DMS 273 (cell line): Measurements from ENCODE around the gene DCAF7.

Experiments used
- DNase-seq: peaks from one replicate; lab custom pipeline; 2025; ENCODE audit not compliant: unreplicated experiment; lab: John Stamatoyannopoulos, UW

DCAF7 gene

DNA sequence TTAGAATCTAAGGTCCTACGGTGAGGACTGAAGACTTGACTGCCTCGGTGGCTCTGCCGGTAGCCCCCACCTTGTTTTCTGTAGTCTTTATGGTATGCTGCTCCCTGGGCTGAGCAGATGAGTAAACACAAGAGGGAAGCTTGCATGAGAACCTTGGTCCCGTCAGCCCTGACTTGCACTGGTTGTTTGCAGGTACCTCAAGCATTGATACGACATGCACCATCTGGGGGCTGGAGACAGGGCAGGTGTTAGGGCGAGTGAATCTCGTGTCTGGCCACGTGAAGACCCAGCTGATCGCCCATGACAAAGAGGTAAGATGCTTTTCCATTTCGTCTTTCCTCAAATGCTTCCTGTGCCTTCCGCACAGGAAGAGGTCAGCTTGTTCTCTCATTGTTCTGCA, 29.4 kb downstream of the DCAF7 start:
- DNase-seq, result no peak

DNA sequence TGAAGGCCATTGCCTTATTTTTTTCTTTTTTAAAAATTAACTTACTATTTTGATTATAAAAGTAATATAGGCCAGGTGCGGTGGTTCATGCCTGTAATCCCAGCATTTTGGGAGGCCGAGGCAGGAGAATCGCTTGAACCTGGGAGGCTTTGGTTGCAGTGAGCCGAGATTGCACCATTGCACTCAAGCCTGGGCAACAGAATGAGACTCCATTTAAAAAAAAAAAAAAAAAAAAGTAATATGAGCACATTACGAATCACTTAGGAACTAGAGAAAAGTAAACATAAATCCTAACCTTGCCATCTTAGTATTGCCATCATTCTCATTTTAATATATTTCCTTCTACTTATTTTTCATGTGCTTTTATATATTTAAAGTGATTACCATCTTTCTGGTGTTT, 37.5 kb downstream of the DCAF7 start:
- no peak for DNase-seq

- DNase-seq, result peak; percentile 56
Observed at GRCh38 chr17:63588797-63589196, 38.5 kb downstream of the DCAF7 start.

DNA sequence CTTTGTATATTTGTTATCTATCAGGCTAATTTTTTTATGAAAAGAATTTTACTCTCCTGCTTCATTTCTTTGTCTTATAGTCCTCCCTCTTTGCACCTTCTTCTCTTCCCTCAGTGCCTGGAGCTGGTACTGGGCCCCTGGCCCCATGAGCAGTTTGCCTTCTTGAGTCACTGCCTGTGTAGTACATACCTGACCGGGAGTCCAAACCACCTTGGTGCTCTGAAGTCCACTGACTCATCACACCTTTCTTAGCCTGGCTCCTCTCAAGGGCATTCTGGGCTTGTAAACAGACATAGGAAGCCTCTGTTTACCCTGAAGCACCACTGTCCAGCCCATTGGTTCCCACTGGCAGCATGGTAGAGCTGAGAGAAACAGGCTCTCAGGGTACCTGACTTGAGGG, 39.4 kb downstream of the DCAF7 start:
- no peak for DNase-seq

DNA sequence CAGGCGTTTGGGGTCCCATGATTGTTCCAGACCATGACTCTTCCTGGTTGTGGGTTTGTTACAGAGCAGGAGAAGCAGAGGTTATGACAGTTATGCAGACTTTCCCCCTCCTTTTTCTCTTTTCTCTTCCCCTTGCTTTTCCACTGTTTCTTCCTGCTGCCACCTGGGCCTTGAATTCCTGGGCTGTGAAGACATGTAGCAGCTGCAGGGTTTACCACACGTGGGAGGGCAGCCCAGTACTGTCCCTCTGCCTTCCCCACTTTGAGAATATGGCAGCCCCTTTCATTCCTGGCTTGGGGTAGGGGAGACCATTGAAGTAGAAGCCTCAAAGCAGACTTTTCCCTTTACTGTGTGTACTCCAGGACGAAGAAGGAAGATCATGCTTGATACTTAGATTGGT, 42.5 kb downstream of the DCAF7 start:
- no peak for DNase-seq

GRCh38 chr17:63595132-63595531, 44.9 kb downstream of the DCAF7 start:
- DNase-seq, result no peak

- no peak for DNase-seq
Observed at GRCh38 chr17:63596856-63597586, 46.7 kb downstream of the DCAF7 start.

DNA sequence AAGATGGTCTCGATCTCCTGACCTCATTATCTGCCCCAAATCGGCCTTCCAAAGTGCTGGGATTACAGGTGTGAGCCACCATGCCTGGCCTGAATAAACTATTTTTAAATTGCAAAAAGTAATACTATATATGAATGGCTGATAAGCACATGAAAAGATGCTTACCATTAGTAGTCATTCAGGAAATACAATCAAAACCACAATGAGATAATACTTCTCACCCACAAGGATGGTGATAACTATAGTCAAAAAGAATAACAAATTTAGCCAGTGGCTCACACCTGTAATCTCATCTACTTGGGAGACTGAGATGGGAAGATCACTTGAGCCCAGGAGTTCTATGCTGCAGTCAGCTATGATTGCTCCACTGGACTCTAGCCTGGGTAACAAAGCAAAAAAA, 48.0 kb downstream of the DCAF7 start:
- DNase-seq, result no peak

DNA sequence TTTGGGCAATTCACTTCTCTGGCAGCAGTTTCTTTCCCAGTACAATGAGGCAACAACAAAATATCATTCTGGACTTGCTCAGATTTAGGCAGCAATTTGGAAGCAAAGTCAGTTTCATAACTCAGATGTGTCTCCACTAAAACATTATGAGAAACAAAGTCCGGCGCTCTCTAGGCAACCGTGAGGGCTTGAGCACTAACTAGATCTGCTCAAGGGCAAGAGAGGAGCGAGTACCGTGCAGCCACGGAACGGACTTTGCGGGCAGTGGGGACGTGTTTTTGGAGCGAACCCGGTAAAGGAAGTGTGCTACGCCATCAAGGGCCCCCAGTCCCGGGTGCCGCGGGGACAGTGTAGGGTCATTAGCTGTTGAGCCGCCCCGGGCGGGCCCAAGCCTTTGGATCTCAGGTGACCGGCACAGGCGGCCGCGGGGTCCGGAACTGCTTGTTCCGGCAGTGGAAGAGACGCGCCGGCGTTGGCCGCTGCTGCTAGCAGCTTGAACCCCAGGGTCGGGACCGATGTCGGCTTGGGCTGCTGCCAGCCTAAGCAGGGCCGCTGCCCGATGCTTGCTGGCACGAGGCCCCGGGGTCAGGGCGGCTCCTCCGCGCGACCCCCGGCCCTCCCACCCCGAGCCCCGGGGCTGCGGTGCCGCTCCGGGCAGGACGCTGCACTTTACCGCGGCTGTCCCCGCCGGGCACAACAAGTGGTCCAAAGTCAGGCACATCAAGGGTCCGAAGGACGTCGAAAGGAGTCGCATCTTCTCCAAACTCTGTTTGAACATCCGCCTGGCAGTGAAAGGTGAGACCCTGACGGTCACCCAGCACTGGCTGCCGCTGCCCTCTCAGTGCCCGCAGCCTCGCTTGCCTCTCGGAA, 50.5 kb downstream of the DCAF7 start, which contains the start of gene TACO1:
Gene TACO1 (plus strand): TSS at position 327 of the 870 bp plus-strand sequence. CDS start 189 bp downstream, at position 516.
- DNase-seq, result peak; percentile 92

GRCh38 chr17:63601439-63602371, 51.4 kb downstream of the DCAF7 start:
- peak; percentile 56 for DNase-seq

DNA sequence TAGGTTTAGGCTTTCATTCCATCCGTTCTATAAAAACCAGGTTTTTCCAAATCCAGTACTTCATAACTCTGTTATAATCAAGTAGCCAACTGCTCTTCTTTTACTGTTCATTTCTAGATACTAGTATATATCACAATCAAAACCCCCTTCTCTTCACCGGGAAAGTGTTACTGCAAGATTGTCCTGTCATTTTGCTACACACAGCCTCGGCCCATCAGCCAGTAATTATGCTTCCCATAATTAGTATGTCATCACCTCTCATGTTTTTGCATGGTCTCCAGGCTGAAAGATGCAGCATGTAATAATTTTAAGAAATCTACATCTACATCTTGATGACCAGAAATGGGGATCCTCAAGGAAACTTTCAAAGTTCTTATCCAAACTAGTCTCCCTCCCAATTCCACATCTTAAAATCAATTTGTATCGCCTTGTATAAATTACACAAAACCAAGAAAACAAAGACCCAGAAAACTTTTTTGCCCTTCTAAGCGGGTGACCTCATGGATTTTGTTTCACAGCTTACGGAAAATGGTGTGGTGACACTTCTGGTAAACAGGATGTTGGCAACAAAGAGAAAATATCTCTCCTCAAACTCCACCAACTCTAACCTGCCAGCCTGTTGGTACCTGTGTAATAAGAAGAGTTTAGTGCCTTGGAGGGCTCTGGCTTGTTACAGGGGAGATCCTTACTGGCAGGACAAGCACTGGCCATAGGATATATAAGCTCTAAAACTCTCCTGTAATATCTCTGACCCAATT, 59.7 kb downstream of the DCAF7 start:
- DNase-seq, result no peak

DNA sequence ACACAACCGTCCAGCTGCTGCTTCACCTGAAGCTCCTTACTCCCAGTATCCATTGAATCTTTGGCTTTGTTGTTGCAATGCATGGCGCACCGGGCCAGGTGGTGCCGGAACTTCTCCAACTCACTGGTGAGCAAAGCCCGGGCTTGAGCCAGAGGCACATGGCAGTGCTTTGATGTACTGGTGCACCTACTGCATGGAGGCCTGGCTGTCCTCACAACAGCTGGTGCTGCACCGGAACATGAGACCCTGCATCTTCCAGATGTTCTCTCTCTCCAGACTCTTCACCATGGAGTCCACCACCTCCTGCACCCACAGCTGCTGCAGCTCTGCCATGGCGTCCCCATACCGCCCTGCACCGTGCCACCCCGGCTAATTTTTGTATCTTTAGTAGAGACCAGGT, 60.6 kb downstream of the DCAF7 start:
- no peak for DNase-seq

- no peak for DNase-seq
Observed at GRCh38 chr17:63611354-63611753, 61.1 kb downstream of the DCAF7 start.

- DNase-seq, result no peak
Observed at GRCh38 chr17:63613663-63614062, 63.4 kb downstream of the DCAF7 start.

GRCh38 chr17:63621229-63621683, 71.0 kb downstream of the DCAF7 start:
- DNase-seq, result no peak

DNA sequence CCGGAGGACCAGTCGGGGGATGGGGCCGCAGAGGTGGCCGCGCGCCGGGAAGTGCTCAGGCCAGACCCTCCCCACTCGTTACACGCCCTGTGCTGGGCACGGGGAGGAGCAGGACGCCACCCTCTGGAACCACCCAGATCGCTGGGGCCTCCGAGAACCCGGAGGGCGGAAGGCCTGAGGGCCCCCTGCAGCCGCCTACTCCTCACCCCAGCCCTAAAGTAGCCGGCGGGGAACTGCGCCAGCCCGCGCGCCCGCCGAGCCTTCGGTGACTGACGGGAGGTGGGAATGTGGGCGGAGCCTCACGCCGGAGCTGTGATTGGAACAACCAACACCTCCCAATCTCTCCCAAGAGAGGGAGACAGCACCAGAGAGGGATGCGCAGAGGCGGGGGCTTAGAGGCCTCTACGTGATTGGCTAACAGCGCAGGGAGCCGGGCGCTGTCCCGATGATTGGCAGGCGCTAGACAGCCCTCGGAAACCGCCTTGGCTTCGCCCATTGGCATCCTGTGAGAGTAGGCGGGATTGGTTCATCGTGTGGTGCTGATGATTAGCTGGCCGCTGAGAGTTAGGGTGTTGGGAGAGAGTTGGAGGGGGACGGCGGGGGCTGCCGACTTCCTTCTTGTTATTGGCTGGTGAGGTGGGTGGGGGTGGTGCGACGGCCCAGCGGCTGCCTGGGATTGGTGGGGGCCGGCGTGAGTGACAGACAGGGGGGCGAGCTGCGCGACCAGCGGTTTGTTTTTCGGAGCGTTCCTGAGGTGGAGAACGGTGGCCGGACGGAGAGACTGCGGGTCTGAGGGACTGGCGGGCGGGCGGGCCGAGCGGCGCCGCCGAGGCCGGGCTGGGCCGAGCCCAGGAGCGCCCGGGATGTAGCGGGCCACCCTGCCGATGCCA, 71.7 kb downstream of the DCAF7 start, which contains the start of gene MAP3K3:
Gene MAP3K3 (plus strand): TSS at position 734 of the 890 bp plus-strand sequence. CDS start 343 bp downstream, outside the sequence.
- peak; percentile 100 for DNase-seq

DNA sequence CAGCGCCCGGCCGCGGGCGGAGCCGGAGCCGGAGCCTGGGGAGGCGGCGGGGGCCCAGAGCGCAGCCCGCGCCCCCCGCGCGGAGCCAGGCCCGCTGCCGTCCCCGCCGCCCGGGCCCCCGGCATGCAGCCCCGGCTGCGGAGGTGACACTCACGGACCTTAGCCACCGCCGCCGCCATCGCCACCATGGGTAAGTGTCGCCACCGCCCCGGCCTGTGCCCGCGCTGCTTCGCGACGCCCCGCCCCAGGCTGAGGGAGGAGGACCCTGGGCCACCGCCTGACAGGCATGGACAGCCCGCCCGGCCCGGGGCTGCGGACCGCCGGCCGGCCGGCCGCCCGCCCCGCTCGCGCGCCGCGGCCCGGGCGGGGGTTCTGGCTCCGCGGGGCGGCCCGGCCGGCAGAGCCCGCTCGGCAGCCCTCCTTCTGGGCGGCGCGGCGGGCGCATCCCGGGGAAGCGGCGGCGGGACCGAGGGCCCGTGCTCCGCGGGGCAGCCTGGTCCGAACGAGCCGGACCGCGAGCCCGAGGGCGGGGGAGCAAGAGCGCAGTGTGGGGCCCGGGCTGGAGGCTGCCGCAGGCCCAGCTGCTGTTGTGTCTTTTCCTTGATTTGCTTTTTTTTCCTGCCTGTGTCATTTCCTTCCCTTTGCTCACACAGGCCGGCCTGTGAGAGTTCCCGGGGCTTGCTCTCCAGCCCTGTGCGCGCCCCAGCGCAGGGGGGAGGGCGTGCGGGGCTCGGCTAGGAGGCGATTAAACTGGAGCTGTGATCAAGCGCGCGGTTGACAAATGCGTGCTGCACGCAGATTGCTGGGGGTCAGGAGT, 72.5 kb downstream of the DCAF7 start:
- DNase-seq, result peak; percentile 88

DNA sequence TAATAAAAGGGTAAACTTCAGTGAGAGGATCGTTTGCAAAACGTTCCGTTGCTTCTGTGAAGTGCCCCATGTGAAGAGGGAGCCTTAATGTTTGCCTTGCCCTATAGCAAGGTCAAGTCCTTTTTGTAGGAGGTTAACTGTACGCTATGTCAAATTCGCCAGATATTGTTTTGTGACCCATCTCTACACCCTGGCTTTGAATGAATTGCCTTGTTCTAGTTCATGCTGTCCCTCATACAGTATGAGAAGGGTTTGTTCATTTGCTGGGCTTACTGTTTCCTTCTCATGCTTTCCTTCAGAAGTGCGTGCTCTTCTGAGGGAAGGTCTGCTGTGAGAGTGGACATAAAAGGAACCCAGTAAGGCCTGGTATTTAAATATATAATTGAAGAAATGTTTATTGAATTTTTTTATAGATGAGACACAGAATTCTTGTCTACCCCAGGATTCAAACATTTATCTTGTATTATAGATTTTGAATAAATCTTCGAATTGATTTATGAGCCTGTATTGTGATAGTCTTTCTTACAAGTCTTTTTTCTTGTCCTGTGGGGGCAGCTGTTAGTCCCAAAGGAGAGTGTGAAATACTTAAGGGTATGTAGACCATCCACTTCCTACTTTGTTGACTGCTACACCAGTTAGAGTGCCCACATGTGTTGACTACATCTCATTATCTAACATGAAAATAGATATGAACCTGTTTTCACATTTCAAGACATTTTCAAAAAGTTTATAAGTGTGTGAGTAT, 73.7 kb downstream of the DCAF7 start:
- DNase-seq, result no peak
